Loucy (cell line): Measurements from ENCODE around the gene KRAS.

Experiments used
- H2AFZ ChIP-seq: fragments of 200-600 bp; sonication (generic); 2 replicates; pipeline ENCODE4 v1.6.0; 2016; ENCODE audit warnings: antibody characterized with exemption, mild to moderate bottlenecking, low read length, moderate library complexity
- H3F3A ChIP-seq: fragments of 200-600 bp; 2 replicates; pipeline ENCODE4 v1.6.0; 2016; ENCODE audit warnings: antibody characterized with exemption, low read depth, mild to moderate bottlenecking
- H3K27me3 ChIP-seq: fragments of 200-600 bp; sonication (generic); 2 replicates; pipeline ENCODE4 v1.6.1; 2014; ENCODE audit warnings: low read length, mild to moderate bottlenecking; ENCODE audit not compliant: insufficient read depth, poor library complexity, severe bottlenecking
- H3K36me3 ChIP-seq: fragments of 200-600 bp; sonication (generic); 2 replicates; pipeline ENCODE4 v1.6.1; 2016; ENCODE audit warnings: low read length; ENCODE audit not compliant: insufficient read depth
- H3K4me1 ChIP-seq: fragments of 200-600 bp; sonication (generic); 2 replicates; pipeline ENCODE4 v1.5.1; 2014; ENCODE audit warnings: low read length, mild to moderate bottlenecking; ENCODE audit not compliant: insufficient read depth, poor library complexity, severe bottlenecking
- H3K4me2 ChIP-seq: fragments of 200-600 bp; sonication (generic); 2 replicates; pipeline ENCODE4 v1.6.0; 2014; ENCODE audit warnings: antibody characterized with exemption, low read length, low read depth, mild to moderate bottlenecking; ENCODE audit not compliant: poor library complexity, severe bottlenecking
- H3K4me3 ChIP-seq: fragments of 200-600 bp; sonication (generic); 2 replicates; pipeline ENCODE4 v1.5.1; 2014; ENCODE audit warnings: low read length, mild to moderate bottlenecking, mixed read lengths; ENCODE audit not compliant: poor library complexity, severe bottlenecking
- H3K79me2 ChIP-seq: fragments of 200-600 bp; sonication (generic); 2 replicates; pipeline ENCODE4 v1.6.1; 2014; ENCODE audit warnings: low read length; ENCODE audit not compliant: insufficient read depth
- H3K9ac ChIP-seq: fragments of 200-600 bp; sonication (generic); 2 replicates; pipeline ENCODE4 v1.6.0; 2014; ENCODE audit warnings: mild to moderate bottlenecking, low read depth, low read length, moderate library complexity; ENCODE audit not compliant: poor library complexity, severe bottlenecking
- H3K9me2 ChIP-seq: fragments of 200-600 bp; sonication (generic); replicated peaks from 2 replicates; pipeline ENCODE4 v1.6.1; 2016; ENCODE audit warnings: low read depth, low read length, mixed read lengths
- H3K9me3 ChIP-seq: fragments of 200-600 bp; sonication (generic); 2 replicates; pipeline ENCODE4 v1.6.1; 2014; ENCODE audit warnings: mild to moderate bottlenecking, antibody characterized with exemption, low read length, low read depth; ENCODE audit not compliant: insufficient read depth
- H4K20me1 ChIP-seq: fragments of 200-600 bp; sonication (generic); 2 replicates; pipeline ENCODE4 v1.6.0; 2014; ENCODE audit warnings: antibody characterized with exemption, low read length, mild to moderate bottlenecking; ENCODE audit not compliant: insufficient read depth, poor library complexity, severe bottlenecking
- CTCF ChIP-seq: fragments of 200-600 bp; sonication (generic); conservative IDR thresholded peaks from 2 replicates; pipeline ENCODE4 v1.5.1; 2014; ENCODE audit warnings: mild to moderate bottlenecking, antibody characterized with exemption, low read length
- EZH2phosphoT487 ChIP-seq: fragments of 200-600 bp; IDR thresholded peaks from 2 replicates; pipeline ENCODE4 v1.6.1; 2018; ENCODE audit warnings: antibody characterized with exemption, mild to moderate bottlenecking, moderate library complexity, borderline replicate concordance

The KRAS gene

GRCh38 chr12:25184132-25184531 is 66.6 kb downstream of the KRAS start:
- no peak for TF ChIP-seq CTCF
- TF ChIP-seq EZH2phosphoT487 = no peak
- Histone ChIP-seq H3K9ac (no peak overlapping the region), H3K36me3 (no peaks in the 10 kb centered on the region), H3K9me2 (no peaks in the 10 kb centered on the region), H3K79me2 (no peaks in the 10 kb centered on the region), H3F3A (no peaks in the 10 kb centered on the region), H4K20me1 (no peaks in the 10 kb centered on the region), H3K4me2 (no peak overlapping the region), H3K9me3 (no peaks in the 10 kb centered on the region), H3K4me1 (no peaks in the 10 kb centered on the region), H3K27me3 (no peaks in the 10 kb centered on the region), H3K4me3 (no peak overlapping the region), H2AFZ (no peak overlapping the region)

- no peaks in the 10 kb centered on the region for H3K27me3 ChIP-seq
- no peaks in the 10 kb centered on the region for H3K9me3 ChIP-seq
- no peaks in the 10 kb centered on the region for H3K79me2 ChIP-seq
- H3K9ac ChIP-seq = no peak overlapping the region
- H3K4me1 ChIP-seq = no peaks in the 10 kb centered on the region
- H3K4me3 ChIP-seq = no peak overlapping the region
- H3F3A ChIP-seq = no peaks in the 10 kb centered on the region
- TF ChIP-seq CTCF = no peak
- TF ChIP-seq EZH2phosphoT487 = no peak
- H2AFZ ChIP-seq = no peak overlapping the region
- H3K9me2 ChIP-seq = no peaks in the 10 kb centered on the region
- no peak overlapping the region for H3K4me2 ChIP-seq
- no peaks in the 10 kb centered on the region for H3K36me3 ChIP-seq
- H4K20me1 ChIP-seq = no peaks in the 10 kb centered on the region
Observed at GRCh38 chr12:25182765-25183164, 68.0 kb downstream of the KRAS start.

- no peaks in the 10 kb centered on the region for H3K27me3 ChIP-seq
- H3K4me3 ChIP-seq = no peak overlapping the region
- no peaks in the 10 kb centered on the region for H4K20me1 ChIP-seq
- no peaks in the 10 kb centered on the region for H3K4me1 ChIP-seq
- no peak overlapping the region for H2AFZ ChIP-seq
- no peak overlapping the region for H3K4me2 ChIP-seq
- no peaks in the 10 kb centered on the region for H3K9me3 ChIP-seq
- H3K9me2 ChIP-seq = no peaks in the 10 kb centered on the region
- H3K79me2 ChIP-seq = no peaks in the 10 kb centered on the region
- no peak overlapping the region for H3K9ac ChIP-seq
- H3F3A ChIP-seq = no peaks in the 10 kb centered on the region
- no peaks in the 10 kb centered on the region for H3K36me3 ChIP-seq
- TF ChIP-seq CTCF (no peak), EZH2phosphoT487 (no peak)
Observed at GRCh38 chr12:25162866-25163265, 87.9 kb downstream of the KRAS start.
